ENCODE results near the gene IGIP.

GRCh38 chr5:140146523-140146842 is 20.7 kb downstream of the IGIP start:
- TF ChIP-seq CTCF (optimal IDR thresholded peaks at IDR 0.05 in 1 of 3, IDR thresholded peaks at IDR 0.05 in 1 of 3, conservative IDR thresholded peaks at IDR 0.05 in 1 of 3; ENCODE audit: extremely low read depth in 1 of 3, insufficient read depth in 2 of 3, low read length in 3 of 3) (no peak), EZH2 (IDR thresholded peaks at IDR 0.05; ENCODE audit: low read length) (no peak)
